Activated CD8-positive, alpha-beta memory T cell treated with anti-CD3 and anti-CD28 coated beads for 36 hours (primary cell): ENCODE data around the gene FHAD1. TPM values are rescaled to one million over a fixed set of nuclear protein-coding genes. Genes with fewer than 3 reads are reported as not detected.
"Not testable (repeated sequence)": the region's sequence is repeated elsewhere in the genome, so short reads cannot be mapped to it uniquely, and the experiment has no call there.

Experiments
- CTCF ChIA-PET: fragments of 350-600 bp; sonication (Branson Sonifier 250); formaldehyde crosslinking; loops from one replicate; lab custom pipeline; 2021; ENCODE audit warnings: antibody characterized with exemption; lab: Charles Lee
- POLR2A ChIA-PET: fragments of 350-600 bp; sonication (Branson Sonifier 250); formaldehyde crosslinking; loops from one replicate; lab custom pipeline; 2021; ENCODE audit warnings: antibody characterized with exemption; lab: Charles Lee
- total RNA-seq, 2 experiments: library from RNA; stranded (reverse); gene quantifications; one replicate each; pipeline ENCODE4 v1.2.3, GENCODE V29; 2021

FHAD1 gene
- total RNA-seq, 2 experiments from 2014 or later: 0.38 TPM; not detected in 1

DNA sequence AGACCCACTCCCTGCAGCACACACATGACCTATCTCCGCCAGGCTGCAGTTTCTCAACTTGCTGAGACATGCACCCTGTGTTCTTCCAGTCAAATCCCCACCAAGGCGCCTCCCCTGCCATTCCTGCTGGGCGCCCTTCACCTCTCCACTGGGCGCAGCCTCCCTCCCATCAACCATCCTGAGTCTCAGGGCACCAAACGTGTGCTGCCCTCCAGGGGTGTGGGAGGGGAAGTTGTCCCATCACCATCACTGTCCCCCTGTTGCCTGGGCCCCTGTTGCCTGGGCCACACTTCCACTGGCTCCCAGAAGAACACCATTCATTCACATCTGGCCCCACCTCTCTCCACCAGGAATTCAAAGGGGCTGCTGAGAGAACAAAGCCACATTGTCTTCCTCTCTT is 117.7 kb downstream of the FHAD1 start:
- ChIA-PET CTCF (no interaction called here), POLR2A (no interaction called here)

DNA sequence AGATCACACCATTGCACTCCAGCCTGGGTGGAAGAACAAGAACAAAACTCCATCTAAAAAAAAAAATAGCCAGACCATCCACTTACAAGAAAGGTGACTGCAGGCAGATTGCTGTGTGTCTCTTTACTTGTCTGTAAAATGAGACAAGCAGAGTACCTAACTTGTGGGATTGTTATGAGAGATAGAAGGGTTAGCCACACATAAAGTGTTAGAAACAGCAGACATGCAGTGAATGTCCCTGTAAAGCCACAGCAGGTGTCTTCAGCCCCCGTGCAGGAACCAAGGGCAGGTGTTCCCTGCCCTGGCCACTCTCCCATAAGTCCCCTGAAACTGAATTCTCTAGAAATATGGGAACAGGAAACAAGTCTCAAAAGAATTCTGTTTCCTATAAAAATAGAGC is 121.9 kb downstream of the FHAD1 start:
- CTCF ChIA-PET: interaction anchor here (0.5 kb wide), 1 partner anchor 203 kb away, joined by 6 read pairs; no protein-coding TSS in a partner anchor
- POLR2A ChIA-PET: no interaction called here

DNA sequence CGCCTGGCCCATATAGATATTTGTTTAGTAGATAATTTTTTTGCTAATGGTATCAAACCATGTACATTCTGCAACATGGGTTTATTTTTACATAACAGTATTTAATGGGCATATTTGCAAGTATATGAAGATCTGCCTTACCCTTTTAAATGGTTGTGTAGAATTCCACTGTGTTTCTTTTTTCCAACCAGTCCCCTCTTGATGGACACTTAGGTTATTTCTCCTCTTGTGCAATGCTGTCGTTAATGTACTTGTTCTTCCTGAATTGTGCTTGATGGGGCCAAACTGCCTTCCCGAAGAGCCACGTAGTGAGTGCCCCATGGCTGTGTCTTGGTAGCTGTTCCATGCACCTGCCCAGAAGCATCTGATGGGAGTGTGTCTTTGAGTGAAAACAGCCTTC is 123.2 kb downstream of the FHAD1 start:
- POLR2A ChIA-PET: no interaction called here
- CTCF ChIA-PET: no interaction called here

DNA sequence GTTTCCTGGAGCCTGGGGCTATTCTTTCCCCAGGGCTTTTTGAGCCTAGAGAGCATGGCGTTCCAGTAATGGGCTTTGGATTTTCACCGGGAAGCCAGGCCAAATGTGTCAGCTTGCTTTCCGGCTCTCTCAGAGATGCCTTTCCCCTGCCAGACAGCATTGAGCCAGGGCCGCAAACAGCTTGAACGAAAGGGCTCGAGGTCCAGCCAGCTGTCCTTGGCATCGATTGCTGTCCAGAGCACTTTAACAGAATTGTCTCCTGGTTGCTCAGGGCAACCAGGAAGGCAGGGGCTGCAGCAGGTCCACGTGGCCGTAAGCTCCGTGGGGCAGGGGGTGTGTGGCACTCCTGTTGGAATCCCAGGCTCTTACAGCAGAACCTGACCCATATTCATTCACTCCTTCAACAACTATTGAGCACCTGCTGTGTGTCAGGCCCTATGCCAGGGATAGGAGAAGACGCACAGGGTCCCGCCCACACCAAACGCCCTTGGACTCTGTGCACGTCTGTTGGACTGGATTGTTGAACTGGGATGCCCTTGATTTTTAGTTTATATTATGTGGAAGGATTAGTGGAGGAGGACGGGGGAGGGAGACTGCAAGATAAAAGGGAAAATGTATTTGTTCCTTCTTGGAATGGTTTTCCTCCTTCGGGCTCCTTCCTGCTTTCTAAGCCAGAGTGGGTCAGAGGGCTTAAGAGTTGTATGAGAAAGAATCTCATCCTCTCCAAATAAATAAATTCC is 123.9 kb downstream of the FHAD1 start:
- POLR2A ChIA-PET: no interaction called here
- CTCF ChIA-PET: no interaction called here

DNA sequence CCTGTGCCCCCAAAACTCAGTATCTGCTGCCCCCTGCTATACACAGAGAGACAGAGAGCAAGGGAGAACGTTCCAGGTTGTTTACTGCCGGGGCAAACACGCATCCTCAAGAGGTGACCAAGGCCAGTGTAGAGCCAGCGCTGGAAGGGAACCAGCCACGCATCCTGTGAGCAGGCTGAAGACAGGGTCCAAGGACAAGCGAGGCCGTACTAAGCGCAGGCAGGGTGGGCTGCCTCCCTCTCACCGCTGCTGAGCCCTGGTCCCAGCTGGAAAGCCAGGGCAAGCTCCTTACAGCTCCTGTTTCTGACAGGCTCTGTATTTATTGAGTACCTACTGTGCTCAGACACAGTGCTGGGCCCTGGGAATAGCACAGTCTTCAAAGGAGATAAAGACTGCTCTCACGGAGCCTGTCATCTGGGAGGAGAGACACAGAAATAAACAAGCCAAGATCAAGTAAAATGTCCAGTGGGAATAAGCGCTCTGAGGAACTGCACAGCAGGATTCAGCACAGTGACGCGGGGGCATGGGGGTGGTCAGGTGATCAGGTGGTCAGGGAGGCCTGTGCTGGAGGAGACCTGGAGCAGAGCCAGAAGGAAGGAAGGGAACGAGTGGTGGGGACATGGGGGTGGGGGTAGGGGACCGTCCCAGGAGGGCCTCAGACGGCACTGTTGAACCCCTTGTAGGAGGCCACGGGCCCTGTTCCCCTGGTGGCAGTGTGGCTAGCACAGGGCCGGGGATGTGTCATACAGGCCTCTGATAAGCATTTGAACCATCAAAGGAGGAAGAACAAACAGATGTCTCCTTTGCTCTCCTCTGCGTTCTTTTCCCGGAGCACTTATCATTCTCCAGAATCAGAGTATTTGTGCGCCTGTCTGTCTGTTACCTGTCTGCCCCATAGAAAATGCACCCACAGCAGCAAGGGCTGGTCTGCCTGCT is 124.9 kb downstream of the FHAD1 start:
- ChIA-PET CTCF (no interaction called here), POLR2A (no interaction called here)

DNA sequence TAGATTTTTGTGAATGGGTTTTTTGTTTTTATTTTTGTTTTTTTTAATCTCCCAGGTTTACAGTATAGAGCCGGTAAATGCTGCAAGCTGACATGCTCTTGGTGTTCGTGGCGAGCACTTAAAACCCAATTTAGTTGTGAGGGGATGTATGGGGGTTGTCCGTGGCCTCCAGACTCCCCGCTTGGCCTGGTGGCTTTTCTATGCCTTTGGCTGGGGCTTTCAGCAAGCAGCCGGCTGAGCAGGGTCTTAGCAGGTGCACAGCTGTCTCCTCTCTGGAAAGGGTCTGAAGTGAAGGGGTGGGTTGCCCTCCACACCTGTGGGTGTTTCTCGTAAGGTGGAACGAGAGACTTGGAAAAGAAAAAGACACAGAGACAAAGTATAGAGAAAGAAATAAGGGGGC is 131.7 kb downstream of the FHAD1 start:
- CTCF ChIA-PET: no interaction called here

DNA sequence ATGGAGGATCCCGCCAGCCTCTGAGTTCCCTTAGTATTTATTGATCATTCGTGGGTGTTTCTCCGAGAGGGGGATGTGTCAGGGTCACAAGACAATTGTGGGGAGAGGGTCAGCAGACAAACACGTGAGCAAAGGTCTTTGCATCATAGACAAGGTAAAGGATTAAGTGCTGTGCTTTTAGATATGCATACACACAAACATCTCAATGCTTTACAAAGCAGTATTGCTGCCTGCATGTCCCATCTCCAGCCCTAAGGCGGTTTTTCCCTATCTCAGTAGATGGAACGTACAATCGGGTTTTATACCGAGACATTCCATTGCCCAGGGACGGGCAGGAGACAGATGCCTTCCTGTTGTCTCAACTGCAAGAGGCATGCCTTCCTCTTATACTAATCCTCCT is 132.1 kb downstream of the FHAD1 start:
- POLR2A ChIA-PET, CTCF ChIA-PET: not testable (repeated sequence)

More for the DNA sequence above, 131.7 kb downstream of the FHAD1 start:
- POLR2A ChIA-PET: no interaction called here

DNA sequence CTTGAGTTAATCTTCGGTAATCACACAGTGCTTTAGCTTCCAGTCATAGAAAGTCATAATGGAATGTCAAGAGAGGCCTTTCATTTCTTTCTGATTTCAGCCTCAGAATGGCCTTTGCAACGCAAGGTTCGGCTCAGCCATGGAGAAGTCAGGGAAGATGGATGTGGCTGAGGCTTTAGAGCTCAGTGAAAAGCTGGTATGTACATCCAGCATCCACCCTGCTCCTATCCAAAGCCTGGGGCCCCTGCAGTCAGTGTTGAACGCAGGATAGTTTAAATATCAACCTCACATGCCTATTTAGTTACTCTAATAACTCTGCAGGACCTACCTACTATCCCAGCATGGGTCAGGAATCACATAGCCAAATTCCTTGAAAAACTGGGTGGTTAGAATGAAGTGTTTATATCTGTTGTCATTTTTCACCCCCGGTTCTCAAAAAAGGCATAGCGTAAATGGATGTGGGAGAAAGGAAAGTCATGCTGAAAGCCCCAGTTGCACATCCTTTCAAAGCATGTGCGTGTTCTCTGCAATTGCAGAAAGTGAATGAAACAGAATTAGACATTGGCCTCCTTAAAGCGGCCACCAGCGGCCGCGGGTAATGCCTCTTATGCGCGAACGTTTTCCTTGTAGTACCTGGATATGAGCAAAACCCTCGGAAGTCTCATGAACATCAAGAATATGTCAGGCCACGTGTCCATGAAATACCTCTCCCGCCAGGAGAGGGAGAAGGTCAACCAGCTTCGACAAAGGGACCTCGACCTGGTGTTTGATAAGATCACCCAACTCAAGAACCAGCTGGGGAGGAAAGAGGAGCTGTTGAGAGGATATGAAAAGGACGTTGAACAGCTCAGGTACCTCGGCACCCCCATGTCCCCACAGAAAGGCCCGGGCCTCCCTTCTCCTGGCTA is 133.8 kb downstream of the FHAD1 start:
- ChIA-PET POLR2A (no interaction called here), CTCF (no interaction called here)

DNA sequence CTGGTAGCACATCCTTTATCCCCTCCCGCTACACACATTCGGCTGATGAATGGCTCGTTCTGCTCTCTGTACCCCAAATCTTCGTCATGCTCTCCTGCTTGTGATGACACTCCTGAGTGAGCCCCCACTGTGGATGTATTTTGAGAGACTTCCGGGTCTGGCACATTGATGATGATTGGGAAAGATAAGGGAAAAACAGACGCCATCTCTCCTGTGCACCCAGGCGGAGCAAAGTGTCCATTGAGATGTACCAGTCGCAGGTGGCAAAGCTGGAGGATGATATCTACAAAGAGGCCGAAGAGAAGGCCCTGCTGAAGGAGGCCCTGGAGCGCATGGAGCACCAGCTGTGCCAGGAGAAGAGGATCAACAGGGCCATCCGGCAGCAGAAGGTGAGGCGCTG is 134.8 kb downstream of the FHAD1 start:
- ChIA-PET CTCF (no interaction called here), POLR2A (no interaction called here)

DNA sequence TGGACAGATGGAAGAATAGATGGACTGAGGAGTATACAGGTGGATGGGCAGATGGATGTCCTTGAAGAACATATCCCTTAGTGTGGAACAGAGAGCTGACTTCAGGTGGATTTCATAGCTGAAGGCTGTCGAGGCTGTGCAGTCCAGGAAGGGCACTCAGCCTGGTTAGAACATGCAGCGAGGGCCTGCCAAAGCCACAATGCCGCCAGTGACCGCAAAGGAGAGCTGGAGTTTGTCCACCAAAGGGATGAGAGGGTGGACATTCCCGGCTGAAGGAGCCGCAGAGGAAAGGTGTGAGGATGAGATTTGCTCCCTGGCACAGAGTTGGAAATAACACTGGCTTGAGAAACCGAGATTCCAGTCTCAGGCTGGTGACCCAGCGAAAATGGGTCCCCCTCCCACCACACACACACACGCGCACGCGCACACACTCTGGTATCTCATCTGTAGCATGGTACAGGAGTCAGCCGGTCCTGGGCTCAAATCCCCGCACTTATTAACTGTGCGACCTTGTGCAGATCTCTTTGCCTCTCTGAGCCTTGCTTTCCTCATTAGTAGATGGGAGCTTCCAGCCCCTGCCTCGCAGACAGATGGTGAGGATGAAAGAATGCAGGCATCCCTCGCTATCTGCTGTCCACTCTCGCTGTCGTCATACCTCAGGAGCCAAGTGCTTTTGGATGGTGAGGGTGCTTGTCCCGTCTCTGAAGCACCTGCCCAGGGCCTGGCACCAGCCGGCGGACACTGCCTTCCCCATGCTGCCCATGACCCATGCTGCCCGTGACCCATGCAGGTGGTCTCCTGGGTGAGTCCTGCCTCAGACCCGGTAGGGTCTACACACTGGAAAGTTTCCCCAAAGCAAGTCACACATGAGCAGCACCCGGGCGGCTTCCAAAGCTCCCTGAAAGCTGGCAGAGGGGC is 135.8 kb downstream of the FHAD1 start:
- CTCF ChIA-PET: no interaction called here
- POLR2A ChIA-PET: no interaction called here

DNA sequence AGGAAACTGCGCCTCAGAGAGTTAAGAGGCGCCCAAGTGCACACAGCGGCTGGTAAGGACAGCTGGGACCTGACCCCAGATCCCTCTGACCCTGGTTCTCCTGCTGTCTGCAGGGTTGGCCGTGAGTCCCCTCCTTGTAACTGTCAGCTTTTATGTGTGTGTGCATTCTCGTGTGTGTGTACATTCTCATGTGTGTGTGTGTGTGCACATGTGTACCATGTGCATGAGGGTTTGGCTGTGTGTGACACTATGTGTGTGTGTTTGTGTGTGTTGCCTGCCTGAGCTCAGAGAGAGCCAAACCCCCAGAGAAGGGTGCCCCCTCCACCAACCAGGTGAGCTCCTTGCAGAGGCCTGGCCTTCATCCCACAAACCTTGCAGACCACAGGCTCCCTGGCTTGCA is 136.8 kb downstream of the FHAD1 start:
- ChIA-PET CTCF (no interaction called here), POLR2A (no interaction called here)

DNA sequence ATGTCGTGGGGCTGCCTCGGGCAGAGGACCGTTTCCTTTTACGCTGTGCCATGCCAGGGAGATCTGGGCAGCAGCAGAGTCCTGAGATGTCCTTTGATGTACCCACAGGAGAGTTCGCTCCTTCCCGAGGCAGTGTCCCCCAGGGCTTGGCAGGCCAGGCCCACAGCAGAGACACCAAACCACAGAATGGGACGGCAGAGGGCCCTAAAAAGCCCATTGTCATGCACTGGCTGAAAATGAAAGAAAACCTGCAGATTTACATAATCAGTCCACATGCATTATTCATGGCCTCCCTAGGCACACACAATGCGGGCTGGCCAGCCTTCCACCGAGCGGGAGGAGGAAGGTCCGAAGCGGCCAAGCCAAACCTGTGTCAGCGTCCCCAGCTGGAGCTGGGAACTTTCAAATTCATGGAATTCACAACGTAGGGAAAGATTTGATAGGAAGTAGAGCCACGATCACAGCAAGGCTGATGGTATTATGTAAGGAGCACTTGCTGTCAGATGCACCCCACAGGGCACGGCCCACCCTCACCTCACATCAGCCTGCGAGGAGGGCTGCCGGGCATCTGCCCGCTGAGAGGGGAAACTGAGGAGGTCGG is 137.4 kb downstream of the FHAD1 start:
- POLR2A ChIA-PET: no interaction called here
- CTCF ChIA-PET: no interaction called here

DNA sequence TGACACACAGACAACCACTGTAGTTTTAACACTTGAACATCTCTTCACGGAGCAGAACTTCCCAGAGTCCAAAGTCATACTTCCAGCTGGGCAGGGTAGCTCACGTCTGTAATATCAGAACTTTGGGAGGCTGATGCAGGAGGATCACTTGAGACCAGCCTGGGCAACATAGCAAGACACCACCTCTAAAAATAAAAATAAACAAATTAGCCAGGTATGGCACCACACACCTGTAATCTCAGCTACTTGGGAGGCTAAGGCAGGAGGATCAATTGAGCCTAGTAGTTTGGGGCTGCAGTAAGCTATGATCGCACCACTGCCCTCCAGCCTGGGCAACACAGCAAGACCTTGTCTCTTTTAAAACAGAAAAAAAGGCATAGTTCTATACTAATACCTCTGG is 138.4 kb downstream of the FHAD1 start:
- ChIA-PET POLR2A (no interaction called here), CTCF (no interaction called here)

DNA sequence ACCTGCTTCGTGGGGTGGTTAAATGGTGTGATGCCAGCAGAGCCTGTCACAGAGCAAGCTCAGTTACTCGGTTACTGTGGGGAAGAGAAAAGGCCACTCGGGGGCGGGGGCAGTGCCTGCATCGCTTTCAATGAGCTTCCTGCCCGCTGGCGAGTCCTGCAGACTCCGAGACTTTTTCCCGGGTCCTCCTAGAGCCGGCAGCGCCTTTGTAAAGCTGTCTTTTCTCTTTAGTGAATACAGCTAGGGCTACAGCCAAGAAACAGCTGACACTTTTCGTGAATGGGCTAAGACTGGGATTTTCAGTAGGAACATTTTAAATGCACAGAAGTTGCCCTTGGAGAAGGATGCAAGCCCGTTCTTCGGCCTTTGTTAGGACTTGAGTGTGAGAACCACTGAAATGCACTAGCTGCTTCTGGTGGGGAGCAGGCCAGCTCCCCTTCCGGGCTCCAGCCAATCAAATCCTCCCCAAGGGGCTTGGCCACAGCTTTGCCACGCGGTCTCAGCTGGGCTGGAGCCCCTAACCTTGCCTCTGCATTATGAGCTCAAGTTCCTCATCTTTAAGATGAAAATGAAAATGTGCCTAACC is 139.2 kb downstream of the FHAD1 start:
- ChIA-PET CTCF (interaction anchor here (0.8 to 1.4 kb wide), 3 partner anchors 14 to 94 kb away, joined by 3 to 4 read pairs (median 3); no protein-coding TSS in a partner anchor), POLR2A (no interaction called here)

DNA sequence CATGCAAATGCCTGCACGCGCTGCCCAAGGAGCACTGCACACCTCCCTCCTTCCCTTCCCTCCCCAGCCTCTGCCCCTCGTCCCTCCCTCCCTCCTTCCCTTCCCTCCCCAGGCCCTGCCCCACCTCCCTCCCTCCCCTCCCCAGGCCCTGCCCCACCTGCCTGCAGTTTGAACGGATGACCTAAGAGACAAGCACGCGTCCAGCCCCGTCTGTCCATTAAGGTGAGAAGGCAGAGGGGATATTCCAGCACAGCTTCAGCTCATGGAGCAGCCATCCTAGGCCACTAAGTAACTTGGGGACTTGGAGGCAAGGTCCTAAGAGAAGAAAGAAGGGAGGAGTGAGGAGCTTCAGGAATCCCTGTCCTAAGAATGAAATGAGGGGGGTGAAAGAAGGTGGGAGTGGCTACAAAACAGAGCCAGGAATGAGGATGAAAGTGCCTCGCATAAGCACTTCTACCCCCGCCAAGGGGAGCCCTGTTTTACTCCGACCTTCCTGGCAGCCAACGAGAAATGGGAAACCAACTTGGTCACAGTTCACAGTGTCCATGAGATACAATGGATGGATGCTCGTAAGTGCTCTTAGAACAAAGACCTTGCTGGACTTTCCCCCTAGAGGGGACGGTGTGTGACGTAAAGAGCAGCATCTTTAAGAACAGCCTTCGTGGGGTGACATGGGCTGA is 141.3 kb downstream of the FHAD1 start:
- ChIA-PET POLR2A (no interaction called here), CTCF (no interaction called here)

DNA sequence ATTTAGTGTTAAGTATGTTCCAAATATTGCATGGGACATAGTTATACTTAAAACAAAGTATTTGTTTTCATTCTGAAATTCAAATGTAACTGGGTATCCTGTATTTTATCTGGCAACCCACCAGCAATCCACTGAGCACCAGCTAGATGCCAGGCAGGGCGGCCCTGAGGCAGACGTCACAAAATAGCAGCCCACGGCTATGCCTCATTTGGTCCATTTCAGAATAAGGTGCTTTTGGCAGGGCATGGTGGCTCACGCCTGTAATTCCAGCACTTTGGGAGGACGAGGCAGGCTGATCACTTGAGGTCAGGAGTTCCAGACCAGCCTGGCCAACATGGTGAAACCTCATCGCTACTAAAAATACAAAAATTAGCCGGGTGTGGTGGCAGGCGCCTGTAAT is 142.8 kb downstream of the FHAD1 start:
- POLR2A ChIA-PET: not testable (repeated sequence)
- CTCF ChIA-PET: interaction anchor here (0.7 kb wide), 1 partner anchor 10 kb away, joined by 3 read pairs; no protein-coding TSS in a partner anchor

DNA sequence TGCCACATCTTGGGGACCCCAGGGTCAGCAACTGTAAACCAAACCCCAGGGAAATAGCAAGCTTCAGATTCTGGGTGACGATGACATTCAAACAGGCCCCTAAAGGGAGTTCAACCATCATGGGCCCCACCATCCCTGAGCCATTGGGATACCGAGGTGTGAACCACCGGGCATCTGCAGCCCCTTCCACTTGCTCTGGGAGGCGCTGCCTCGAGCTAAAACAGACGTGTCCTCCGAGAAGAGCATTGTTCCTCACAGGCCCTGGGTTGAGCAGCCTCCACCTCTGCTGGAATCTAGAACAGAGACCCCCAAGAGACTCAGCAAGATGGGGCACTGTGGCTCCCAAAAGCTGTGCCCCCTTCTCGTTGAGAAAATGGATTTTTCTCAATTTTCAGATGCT is 143.6 kb downstream of the FHAD1 start:
- POLR2A ChIA-PET: no interaction called here
- CTCF ChIA-PET: interaction anchor here (1.1 kb wide), 1 partner anchor 67 kb away, joined by 3 read pairs; no protein-coding TSS in a partner anchor
